Naive thymus-derived CD4-positive, alpha-beta T cell (primary cell): Measurements from ENCODE around the gene ATP10A. TPM values are rescaled to one million over a fixed set of nuclear protein-coding genes. Genes with fewer than 3 reads are reported as not detected.

ENCODE experiments used
- ATAC-seq: fragments of 150-1000 bp; cut with Tn5 transposase; 2 replicates; pipeline ENCODE4 v1.10.0; 2021; ENCODE audit warnings: mild to moderate bottlenecking, moderate library complexity
- CTCF ChIA-PET: fragments of 350-600 bp; sonication (Branson Sonifier 250); formaldehyde crosslinking; loops from one replicate; lab custom pipeline; 2021; ENCODE audit warnings: antibody characterized with exemption; lab: Charles Lee
- POLR2A ChIA-PET: fragments of 350-600 bp; sonication (Branson Sonifier 250); formaldehyde crosslinking; loops from one replicate; lab custom pipeline; 2021; ENCODE audit warnings: antibody characterized with exemption, inconsistent platforms; lab: Charles Lee
- DNase-seq, 9 donors: peaks; one replicate each; pipeline versions ENCODE4 v3.0.0 to v3.0.0-alpha.2; 2020 to 2022; ENCODE audit warnings: mixed read lengths in 1 of 9
- H3K27ac ChIP-seq: one replicate; pipeline ENCODE4 v1.7.0; 2013; ENCODE audit warnings: mild to moderate bottlenecking, low read depth, low read length, moderate library complexity
- H3K27me3 ChIP-seq, 2 donors: one replicate each; pipeline ENCODE4 v1.7.0; 2013; ENCODE audit warnings: low read length in 2 of 2, mild to moderate bottlenecking in 2 of 2, moderate library complexity in 2 of 2; ENCODE audit not compliant: control insufficient read depth in 2 of 2, insufficient read depth in 2 of 2
- H3K36me3 ChIP-seq, 3 experiments: 1 replicate in 2 of 3; 2 replicates in 1 of 3; pipeline ENCODE4 v1.7.0; 2013; ENCODE audit warnings: low read length in 3 of 3, mild to moderate bottlenecking in 3 of 3, moderate library complexity in 1 of 3; ENCODE audit not compliant: insufficient read depth in 3 of 3, control insufficient read depth in 2 of 3
- H3K4me1 ChIP-seq, 2 donors: one replicate each; pipeline ENCODE4 v1.7.0; 2013; ENCODE audit warnings: low read length in 2 of 2, mild to moderate bottlenecking in 2 of 2, moderate library complexity in 1 of 2; ENCODE audit not compliant: control insufficient read depth in 2 of 2, insufficient read depth in 2 of 2
- H3K4me3 ChIP-seq: 2 replicates; pipeline ENCODE4 v1.7.0; 2013; ENCODE audit warnings: mild to moderate bottlenecking, low read length
- H3K9me3 ChIP-seq, 3 experiments: 1 replicate in 2 of 3; 2 replicates in 1 of 3; pipeline ENCODE4 v1.7.0; 2013; ENCODE audit warnings: low read length in 3 of 3; ENCODE audit not compliant: control insufficient read depth in 2 of 3
- H3K27ac Mint-ChIP-seq, 9 donors: one replicate each; pipeline ENCODE4 v1.8.0; 2020 to 2022; ENCODE audit warnings: mixed read lengths in 9 of 9, mild to moderate bottlenecking in 8 of 9, moderate library complexity in 5 of 9, inconsistent platforms in 2 of 9
- H3K27me3 Mint-ChIP-seq, 5 donors: one replicate each; pipeline ENCODE4 v1.8.0; 2021 to 2022; ENCODE audit warnings: mixed read lengths in 5 of 5, mild to moderate bottlenecking in 1 of 5
- H3K36me3 Mint-ChIP-seq, 5 donors: one replicate each; pipeline ENCODE4 v1.8.0; 2020 to 2022; ENCODE audit warnings: mixed read lengths in 5 of 5, mild to moderate bottlenecking in 3 of 5, inconsistent platforms in 1 of 5
- H3K4me1 Mint-ChIP-seq, 7 donors: one replicate each; pipeline ENCODE4 v1.8.0; 2020 to 2022; ENCODE audit warnings: mixed read lengths in 7 of 7, mild to moderate bottlenecking in 3 of 7, inconsistent platforms in 1 of 7
- H3K4me3 Mint-ChIP-seq, 10 donors: one replicate each; pipeline ENCODE4 v1.8.0; 2020 to 2022; ENCODE audit warnings: mild to moderate bottlenecking in 10 of 10, mixed read lengths in 10 of 10, moderate library complexity in 6 of 10, inconsistent platforms in 2 of 10
- H3K9me3 Mint-ChIP-seq, 11 donors: one replicate each; pipeline ENCODE4 v1.8.0; 2020 to 2022; ENCODE audit warnings: mixed read lengths in 11 of 11, mild to moderate bottlenecking in 4 of 11, inconsistent platforms in 1 of 11, moderate library complexity in 1 of 11
- intact Hi-C, 2 donors: fragments of 100-400 bp; cut with micrococcal nuclease; formaldehyde crosslinking; loops; one replicate each; pipeline ENCODE4 v1.15.1; 2023
- polyA plus RNA-seq, 2 donors: library from polyadenylated mRNA; unstranded; fragments of 300-500 nt; fragmentation: Illumina TruSeq; gene quantifications; one replicate each; pipeline ENCODE4 v1.2.3, GENCODE V29; 2021
- total RNA-seq, 6 experiments: library from RNA in 5 of 6; stranded (reverse) in 5 of 6; gene quantifications; 1 replicate in 5 of 6; 2 replicates in 1 of 6; pipeline ENCODE4 v1.2.3 and lab custom pipeline; 2021 to 2026

Gene ATP10A
- total and polyA plus RNA-seq, 7 experiments from 2014 or later, result 7.2 to 86.4 (median 57.6) TPM

DNA sequence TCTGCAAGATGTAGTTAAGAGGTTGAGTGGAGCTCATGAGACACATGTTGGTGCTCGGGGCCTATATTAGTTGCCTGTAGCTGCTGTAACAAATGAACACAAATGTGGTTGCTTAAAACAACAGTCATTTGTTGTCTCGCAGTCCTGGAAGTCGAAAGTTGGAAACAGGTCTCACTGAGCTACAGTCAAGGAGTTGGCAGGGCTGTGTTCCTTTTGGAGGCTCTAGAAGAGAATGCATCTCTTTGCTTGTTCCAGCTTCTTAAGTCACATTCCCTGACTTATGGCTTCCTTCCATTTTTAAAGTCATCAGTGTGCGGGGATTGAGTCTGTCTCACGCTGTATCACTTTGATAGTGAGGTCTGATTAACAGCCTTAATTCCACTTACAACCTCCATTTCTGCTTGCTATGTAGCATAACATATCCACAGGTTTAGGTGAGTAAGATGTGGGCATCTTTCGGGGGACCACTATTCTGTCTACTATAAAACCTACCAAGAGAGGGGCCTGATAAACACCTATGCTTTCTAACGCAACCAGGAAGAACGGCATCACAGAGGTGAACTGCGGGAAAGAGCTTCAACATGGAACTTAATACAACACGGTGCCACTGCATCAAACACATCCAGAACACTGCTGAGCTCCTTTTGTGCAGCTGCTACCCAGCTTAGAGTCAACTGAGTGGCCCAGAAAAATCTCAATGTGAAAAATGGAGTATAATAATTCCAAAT, 119.4 kb downstream of the ATP10A start:
- Mint-ChIP-seq H3K9me3 (peaks cover 0 to 1% (median 0%) of the 10 kb centered on the region in 11 donors), H3K27ac (peak overlapping the region in 3 of 9 donors; percentile 53 to 78 (median 74)), H3K36me3 (peaks cover 0 to 13% (median 3%) of the 10 kb centered on the region in 5 donors), H3K27me3 (no peaks in the 10 kb centered on the region), H3K4me1 (peaks cover 15 to 63% (median 45%) of the 10 kb centered on the region in 7 donors), H3K4me3 (no peak overlapping the region)
- H3K36me3 ChIP-seq, result no peaks in the 10 kb centered on the region
- no peaks in the 10 kb centered on the region for H3K4me1 ChIP-seq
- no peak for DNase-seq
- no peak overlapping the region for H3K27ac ChIP-seq
- no peak overlapping the region for H3K4me3 ChIP-seq
- ATAC-seq, result no peak
- CTCF ChIA-PET, result interaction anchor here (0.9 to 1.3 kb wide), 3 partner anchors 10 to 191 kb away, joined by 3 read pairs; no protein-coding TSS in a partner anchor
- POLR2A ChIA-PET, result interaction anchor here (1.0 kb wide), 1 partner anchor 10 kb away, joined by 3 read pairs; no protein-coding TSS in a partner anchor
- no peaks in the 10 kb centered on the region for H3K9me3 ChIP-seq
- intact Hi-C loops, result loop anchor here in 1 of 2 donors (10.0 kb wide), 2 partner anchors 341 to 521 kb away; no protein-coding TSS in a partner anchor
- no peaks in the 10 kb centered on the region for H3K27me3 ChIP-seq

DNA sequence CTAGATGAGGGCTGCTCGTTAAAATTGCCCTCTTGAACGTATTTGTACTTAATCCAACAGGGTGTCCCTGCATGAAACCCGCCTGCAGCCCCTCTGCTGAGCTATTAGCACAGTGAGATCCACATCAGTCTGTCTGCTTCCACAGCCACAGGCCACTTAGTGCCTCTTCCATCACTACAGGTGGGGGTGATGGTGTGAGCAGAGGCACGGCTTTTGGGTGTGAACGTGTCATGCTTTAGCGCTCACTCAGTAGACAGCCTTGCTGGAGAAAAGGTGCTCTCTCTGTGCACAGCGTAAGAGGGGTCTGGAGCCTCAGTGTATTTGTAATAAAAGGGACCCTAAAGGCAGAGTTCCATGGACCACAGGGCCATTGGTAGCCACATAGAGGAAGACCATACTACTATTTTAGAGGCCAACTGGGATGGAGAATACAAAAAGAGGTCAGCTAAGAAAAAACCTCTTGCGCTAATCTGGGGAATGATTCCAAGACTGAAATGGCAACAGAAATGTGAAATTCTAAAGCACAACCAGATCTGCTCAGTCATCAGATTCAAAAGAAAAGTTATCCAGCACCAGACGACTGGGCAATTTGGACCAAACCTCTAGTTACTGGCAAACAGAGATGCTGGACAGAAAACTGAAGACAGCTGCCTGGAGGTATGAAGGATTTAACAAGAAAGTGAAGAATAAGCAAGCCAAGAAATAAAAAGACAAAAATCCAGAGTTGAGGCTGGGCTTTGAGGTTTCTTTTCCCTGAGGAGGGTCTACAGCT, 120.2 kb downstream of the ATP10A start:
- CTCF ChIA-PET, result interaction anchor here (0.9 to 1.3 kb wide), 2 partner anchors 11 to 192 kb away, joined by 3 read pairs; no protein-coding TSS in a partner anchor

DNA sequence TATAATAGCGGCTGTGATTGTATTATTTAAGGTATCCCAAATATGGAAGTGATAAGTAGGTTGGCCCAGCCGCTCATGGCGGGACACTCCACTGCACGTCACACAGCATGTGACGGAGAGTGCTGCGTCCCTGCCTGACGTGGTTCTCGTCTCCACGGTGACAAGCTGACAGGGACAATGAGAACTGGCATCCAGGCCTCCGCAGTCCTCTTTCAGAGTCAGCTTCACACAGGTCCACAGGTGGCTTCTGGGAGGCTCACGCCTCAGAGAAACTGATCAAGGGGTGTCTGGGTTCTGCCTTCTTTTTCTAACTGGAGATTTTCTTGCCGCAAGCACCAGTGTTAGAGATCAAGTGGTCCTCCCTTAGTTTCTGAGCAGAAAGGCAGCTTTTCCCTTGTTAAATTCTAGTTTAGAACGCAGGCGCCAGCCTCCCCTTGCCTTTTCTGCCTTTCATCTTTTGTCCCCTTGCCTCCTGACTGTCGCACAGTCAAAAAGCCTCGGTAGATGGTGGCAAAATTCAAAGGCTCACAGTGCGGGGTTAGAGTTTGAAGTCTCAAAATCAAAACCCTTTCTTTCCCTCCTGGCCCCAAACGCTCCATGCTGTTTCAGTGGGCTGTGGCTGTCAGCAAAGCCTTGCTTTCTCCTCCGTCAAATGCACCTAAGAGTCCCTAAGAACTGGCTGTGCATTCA, 120.9 kb downstream of the ATP10A start:
- peaks cover 15 to 63% (median 48%) of the 10 kb centered on the region in 7 donors for H3K4me1 Mint-ChIP-seq
- H3K4me1 ChIP-seq, result no peaks in the 10 kb centered on the region
- H3K27ac Mint-ChIP-seq, result peak overlapping the region in 3 of 9 donors; percentile 25 to 68 (median 49)

More for the DNA sequence above, 120.2 kb downstream of the ATP10A start:
- peaks cover 15 to 63% (median 48%) of the 10 kb centered on the region in 7 donors for H3K4me1 Mint-ChIP-seq
- no peak for ATAC-seq
- Histone ChIP-seq H3K27me3 (no peaks in the 10 kb centered on the region), H3K27ac (no peak overlapping the region), H3K4me1 (no peaks in the 10 kb centered on the region), H3K36me3 (no peaks in the 10 kb centered on the region), H3K9me3 (no peaks in the 10 kb centered on the region), H3K4me3 (no peak overlapping the region)
- H3K27me3 Mint-ChIP-seq, result no peaks in the 10 kb centered on the region
- intact Hi-C loops, result loop anchor here in 1 of 2 donors (10.0 kb wide), 2 partner anchors 342 to 522 kb away; no protein-coding TSS in a partner anchor
- H3K4me3 Mint-ChIP-seq, result no peak overlapping the region
- POLR2A ChIA-PET, result interaction anchor here (1.0 kb wide), 1 partner anchor 11 kb away, joined by 3 read pairs; no protein-coding TSS in a partner anchor
- peaks cover 0 to 7% (median 1%) of the 10 kb centered on the region in 5 donors for H3K36me3 Mint-ChIP-seq
- H3K9me3 Mint-ChIP-seq, result peaks cover 0 to 2% (median 0%) of the 10 kb centered on the region in 11 donors
- DNase-seq, result no peak
- peak overlapping the region in 3 of 9 donors; percentile 36 to 78 (median 74) for H3K27ac Mint-ChIP-seq

DNA sequence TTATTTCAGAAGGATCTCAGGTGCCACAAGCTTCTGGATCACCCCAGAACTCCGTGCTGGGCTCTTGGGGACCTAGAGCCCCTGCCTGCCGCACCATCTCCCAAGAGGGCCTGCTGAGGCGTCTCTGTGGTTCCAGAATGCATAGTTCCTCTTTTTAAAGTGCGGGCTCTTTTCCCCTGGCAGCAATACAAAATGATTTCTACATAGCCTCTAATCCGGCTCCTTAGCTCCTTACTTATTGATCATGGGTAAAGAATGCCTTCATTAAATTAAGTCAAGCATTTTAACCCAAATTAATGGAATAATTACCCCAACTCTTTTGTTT, 121.9 kb downstream of the ATP10A start:
- H3K9me3 Mint-ChIP-seq, result peaks cover 0 to 2% (median 0%) of the 10 kb centered on the region in 11 donors
- POLR2A ChIA-PET, result no interaction called here
- ATAC-seq (no peak), DNase-seq (no peak)
- H3K4me3 Mint-ChIP-seq, result no peak overlapping the region
- H3K27ac ChIP-seq, result no peak overlapping the region
- H3K27me3 ChIP-seq, result no peaks in the 10 kb centered on the region
- H3K27me3 Mint-ChIP-seq, result no peaks in the 10 kb centered on the region
- H3K4me1 Mint-ChIP-seq, result peaks cover 20 to 63% (median 48%) of the 10 kb centered on the region in 7 donors
- peak overlapping the region in 1 of 9 donors; percentile 26 for H3K27ac Mint-ChIP-seq
- H3K9me3 ChIP-seq, result no peaks in the 10 kb centered on the region
- no peak overlapping the region for H3K4me3 ChIP-seq
- H3K36me3 ChIP-seq, result no peaks in the 10 kb centered on the region
- intact Hi-C loops, result loop anchor here in 1 of 2 donors (10.0 kb wide), 2 partner anchors 344 to 524 kb away; no protein-coding TSS in a partner anchor
- H3K4me1 ChIP-seq, result no peaks in the 10 kb centered on the region
- H3K36me3 Mint-ChIP-seq, result peaks cover 0 to 11% (median 1%) of the 10 kb centered on the region in 5 donors
- CTCF ChIA-PET, result interaction anchor here (1.1 kb wide), 1 partner anchor 121 kb away, joined by 3 read pairs; no protein-coding TSS in a partner anchor

More for the DNA sequence above, 120.9 kb downstream of the ATP10A start:
- Histone ChIP-seq H3K36me3 (no peaks in the 10 kb centered on the region), H3K27ac (no peak overlapping the region), H3K4me3 (no peak overlapping the region), H3K9me3 (no peaks in the 10 kb centered on the region), H3K27me3 (no peaks in the 10 kb centered on the region)
- POLR2A ChIA-PET, result no interaction called here
- peaks cover 0 to 2% (median 0%) of the 10 kb centered on the region in 11 donors for H3K9me3 Mint-ChIP-seq
- H3K4me3 Mint-ChIP-seq, result no peak overlapping the region
- CTCF ChIA-PET, result interaction anchor here (1.1 kb wide), 1 partner anchor 120 kb away, joined by 3 read pairs; no protein-coding TSS in a partner anchor
- intact Hi-C loops, result loop anchor here in 1 of 2 donors (10.0 kb wide), 2 partner anchors 343 to 523 kb away; no protein-coding TSS in a partner anchor
- DNase-seq (no peak), ATAC-seq (no peak)
- H3K27me3 Mint-ChIP-seq, result no peaks in the 10 kb centered on the region
- H3K36me3 Mint-ChIP-seq, result peaks cover 0 to 7% (median 1%) of the 10 kb centered on the region in 5 donors

DNA sequence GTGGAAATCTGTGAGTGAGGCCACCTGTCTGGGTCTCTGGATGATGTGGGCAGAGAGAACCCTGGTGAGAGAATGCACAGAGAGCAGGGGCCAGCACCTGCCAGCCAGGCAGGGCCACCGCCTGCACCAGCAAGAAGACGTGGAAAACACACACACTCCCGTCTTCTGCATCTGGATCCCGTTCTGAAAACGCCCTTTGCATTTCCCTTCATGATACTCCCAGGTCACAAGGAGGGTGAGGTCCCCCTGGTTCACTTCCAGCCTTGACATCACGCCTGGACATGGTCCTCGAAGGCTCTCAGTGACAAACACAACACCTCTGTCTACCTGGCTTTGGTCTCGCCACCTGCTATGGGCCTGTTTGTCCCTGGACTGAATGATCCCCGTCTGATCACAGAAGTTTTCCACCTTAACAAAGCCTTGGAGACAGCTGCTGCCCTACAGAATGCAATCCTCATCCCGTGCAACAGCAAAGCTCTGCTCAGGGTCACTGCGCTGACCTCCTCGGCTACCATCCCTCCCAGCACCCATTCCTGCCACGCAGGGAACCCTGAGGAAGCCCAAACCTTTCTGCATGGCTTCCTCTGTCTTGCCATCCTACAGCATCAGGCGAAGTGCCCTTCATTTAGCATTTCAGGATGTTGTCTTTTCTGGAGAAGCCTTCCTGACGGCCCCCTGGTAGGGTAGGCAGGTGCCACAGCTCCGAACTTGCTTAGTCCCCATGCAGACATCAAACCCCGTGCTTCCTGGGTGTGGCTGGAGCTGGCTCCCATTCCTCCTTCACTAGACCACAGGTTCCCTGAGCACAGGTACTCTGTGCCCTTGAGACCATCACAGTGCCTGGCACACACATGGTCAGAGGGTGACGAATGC, 122.5 kb downstream of the ATP10A start:
- no peak overlapping the region for H3K4me3 ChIP-seq
- Mint-ChIP-seq H3K36me3 (peaks cover 0 to 17% (median 4%) of the 10 kb centered on the region in 5 donors), H3K27ac (peak overlapping the region in 5 of 9 donors; percentile 11 to 76 (median 26)), H3K4me3 (peak overlapping the region in 1 of 10 donors; percentile 51), H3K4me1 (peaks cover 20 to 59% (median 44%) of the 10 kb centered on the region in 7 donors), H3K27me3 (no peaks in the 10 kb centered on the region), H3K9me3 (peaks cover 0 to 2% (median 0%) of the 10 kb centered on the region in 11 donors)
- H3K9me3 ChIP-seq, result no peaks in the 10 kb centered on the region
- peaks cover 0 to 5% (median 0%) of the 10 kb centered on the region in 3 experiments for H3K36me3 ChIP-seq
- no peaks in the 10 kb centered on the region for H3K27me3 ChIP-seq
- H3K4me1 ChIP-seq, result no peaks in the 10 kb centered on the region
- H3K27ac ChIP-seq, result no peak overlapping the region
- DNase-seq, result no peak
- POLR2A ChIA-PET, result no interaction called here
- intact Hi-C loops, result loop anchor here in 1 of 2 donors (1.0 to 10.0 kb wide), 5 partner anchors 121 to 524 kb away; no protein-coding TSS in a partner anchor
- no peak for ATAC-seq
- CTCF ChIA-PET, result interaction anchor here (3.5 kb wide), 1 partner anchor 193 kb away, joined by 22 read pairs; no protein-coding TSS in a partner anchor
